GM12864 (cell line): ENCODE data around the gene TBKBP1.

Experiments
- DNase-seq: peaks from one replicate; pipeline ENCODE4 v3.0.0-alpha.2; 2011; ENCODE audit warnings: low read depth
- H3K4me3 ChIP-seq: 2 replicates; pipeline ENCODE4 v1.5.1; 2011; ENCODE audit warnings: mild to moderate bottlenecking, low read depth, low read length, control low read depth
- CTCF ChIP-seq: IDR thresholded peaks from 2 replicates; pipeline ENCODE4 v1.5.1; 2011; ENCODE audit warnings: low read depth, mild to moderate bottlenecking, moderate library complexity, low read length, control low read depth, inconsistent platforms; ENCODE audit errors: missing control alignments

The TBKBP1 gene

GRCh38 chr17:47686664-47687327 lies 7.2 kb upstream of the TBKBP1 start:
- no peak overlapping the region for H3K4me3 ChIP-seq
- TF ChIP-seq CTCF, result no peak
- no peak for DNase-seq

GRCh38 chr17:47687328-47687690 lies 6.7 kb upstream of the TBKBP1 start:
- no peak overlapping the region for H3K4me3 ChIP-seq
- no peak for TF ChIP-seq CTCF

GRCh38 chr17:47687748-47688147 lies 6.2 kb upstream of the TBKBP1 start:
- H3K4me3 ChIP-seq, result no peak overlapping the region
- no peak for TF ChIP-seq CTCF
- DNase-seq, result no peak

More at GRCh38 chr17:47687328-47687690, 6.7 kb upstream of the TBKBP1 start:
- DNase-seq, result no peak

- no peak overlapping the region for H3K4me3 ChIP-seq
- no peak for TF ChIP-seq CTCF
- DNase-seq, result no peak
Measured at GRCh38 chr17:47690121-47690520, 3.8 kb upstream of the TBKBP1 start.

- no peak for DNase-seq
- H3K4me3 ChIP-seq, result no peak overlapping the region
- no peak for TF ChIP-seq CTCF
Measured at GRCh38 chr17:47692137-47692894, 1.6 kb upstream of the TBKBP1 start.

- peak overlapping the region; percentile 26; the same call in 1 of the 2 replicates for H3K4me3 ChIP-seq
- TF ChIP-seq CTCF, result no peak
- no peak for DNase-seq
Measured at GRCh38 chr17:47692895-47693730, 848 bp upstream of the TBKBP1 start.
